Neural progenitor cell (in vitro differentiated cells): Measurements from ENCODE around the gene OR2A14. TPM values are rescaled to one million over a fixed set of nuclear protein-coding genes. Genes with fewer than 3 reads are reported as not detected.

Experiments
- DNase-seq: peaks from one replicate; pipeline ENCODE4 v3.0.0-alpha.2; 2016; ENCODE audit warnings: low spot score
- H2AFZ ChIP-seq: fragments of 200-600 bp; sonication (generic); replicated peaks from 2 replicates; pipeline ENCODE4 v1.6.1; 2016; ENCODE audit warnings: antibody characterized with exemption
- H3F3A ChIP-seq: fragments of 200-600 bp; sonication (generic); 2 replicates; pipeline ENCODE4 v1.6.1; 2016; ENCODE audit warnings: antibody characterized with exemption, low read depth
- H3K27ac ChIP-seq: fragments of 200-600 bp; sonication (generic); 2 replicates; pipeline ENCODE4 v1.5.1; 2016; ENCODE audit warnings: mild to moderate bottlenecking
- H3K27me3 ChIP-seq: fragments of 200-600 bp; sonication (generic); 2 replicates; pipeline ENCODE4 v1.6.1; 2016; ENCODE audit warnings: mild to moderate bottlenecking, moderate library complexity
- H3K36me3 ChIP-seq: fragments of 200-600 bp; sonication (generic); 2 replicates; pipeline ENCODE4 v1.5.1; 2016
- H3K4me1 ChIP-seq: fragments of 200-600 bp; sonication (generic); 2 replicates; pipeline ENCODE4 v1.6.1; 2016; ENCODE audit warnings: mixed run types
- H3K4me2 ChIP-seq: fragments of 200-600 bp; sonication (generic); 2 replicates; pipeline ENCODE4 v1.6.1; 2016
- H3K4me3 ChIP-seq: fragments of 200-600 bp; sonication (generic); 2 replicates; pipeline ENCODE4 v1.5.1; 2016
- H3K79me2 ChIP-seq: fragments of 200-600 bp; sonication (generic); 2 replicates; pipeline ENCODE4 v1.6.1; 2016; ENCODE audit warnings: low read depth
- H3K9ac ChIP-seq: fragments of 200-600 bp; sonication (generic); 2 replicates; pipeline ENCODE4 v1.6.1; 2016
- H3K9me3 ChIP-seq: fragments of 200-600 bp; sonication (generic); 2 replicates; pipeline ENCODE4 v1.5.1; 2016; ENCODE audit warnings: low read depth
- H4K20me1 ChIP-seq: fragments of 200-600 bp; sonication (generic); 2 replicates; pipeline ENCODE4 v1.6.1; 2016; ENCODE audit warnings: low read depth
- H3K27ac Mint-ChIP-seq: 3 replicates; pipeline ENCODE4 v1.8.0; 2021; ENCODE audit warnings: mixed read lengths
- H3K27me3 Mint-ChIP-seq: 2 replicates; pipeline ENCODE4 v1.8.0; 2022; ENCODE audit warnings: low read depth, mild to moderate bottlenecking, inconsistent platforms, moderate library complexity, mixed read lengths; ENCODE audit not compliant: insufficient read depth
- H3K36me3 Mint-ChIP-seq: 3 replicates; pipeline ENCODE4 v1.8.0; 2021; ENCODE audit warnings: mixed read lengths
- H3K4me1 Mint-ChIP-seq: 3 replicates; pipeline ENCODE4 v1.8.0; 2021; ENCODE audit warnings: mixed read lengths
- H3K4me3 Mint-ChIP-seq: 3 replicates; pipeline ENCODE4 v1.8.0; 2021; ENCODE audit warnings: mild to moderate bottlenecking, moderate library complexity, mixed read lengths
- H3K9me3 Mint-ChIP-seq: 3 replicates; pipeline ENCODE4 v1.8.0; 2020; ENCODE audit warnings: mixed read lengths
- EZH2 ChIP-seq: fragments of 200-600 bp; sonication (generic); IDR thresholded peaks from 2 replicates; pipeline ENCODE4 v1.6.1; 2017; ENCODE audit warnings: antibody characterized with exemption, mild to moderate bottlenecking, moderate library complexity
- EZH2phosphoT487 ChIP-seq: fragments of 200-600 bp; sonication (generic); IDR thresholded peaks from 2 replicates; pipeline ENCODE4 v1.6.1; 2017; ENCODE audit warnings: antibody characterized with exemption
- total RNA-seq: library from RNA; depleted of rRNA; stranded (reverse); fragments of >200 nt; gene quantifications from 2 replicates; pipeline ENCODE4 v1.2.3, GENCODE V29; 2015; ENCODE audit warnings: low replicate concordance
- TF ChIP-seq, protein P1 (sequence below): fragments of 200-600 bp; sonication (generic); IDR thresholded peaks from 2 replicates; pipeline ENCODE4 v1.5.1; 2017; ENCODE audit warnings: antibody characterized with exemption, mild to moderate bottlenecking

The OR2A14 gene
- total RNA-seq, 1 donor from 2014 or later = not detected

DNA sequence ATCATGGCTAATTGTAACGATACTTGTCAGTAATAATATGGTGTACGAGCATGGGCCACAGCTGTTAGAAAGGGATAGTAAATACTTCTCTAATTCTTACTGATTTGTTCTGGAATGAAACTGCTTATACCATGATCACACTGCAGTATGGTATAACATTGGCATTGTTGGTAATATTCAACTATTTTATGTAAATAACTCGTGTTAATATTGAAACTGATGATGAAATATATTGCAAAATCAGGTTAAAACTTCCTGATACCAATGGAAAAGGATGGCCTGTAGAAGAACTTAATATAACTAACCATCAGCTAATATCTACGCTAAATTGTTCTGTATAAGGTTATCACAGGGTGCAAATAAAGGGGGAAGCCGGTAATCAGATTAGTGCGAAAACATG lies 10.3 kb downstream of the OR2A14 start:
- TF ChIP-seq EZH2phosphoT487 = no peak
- TF ChIP-seq, protein P1, sequence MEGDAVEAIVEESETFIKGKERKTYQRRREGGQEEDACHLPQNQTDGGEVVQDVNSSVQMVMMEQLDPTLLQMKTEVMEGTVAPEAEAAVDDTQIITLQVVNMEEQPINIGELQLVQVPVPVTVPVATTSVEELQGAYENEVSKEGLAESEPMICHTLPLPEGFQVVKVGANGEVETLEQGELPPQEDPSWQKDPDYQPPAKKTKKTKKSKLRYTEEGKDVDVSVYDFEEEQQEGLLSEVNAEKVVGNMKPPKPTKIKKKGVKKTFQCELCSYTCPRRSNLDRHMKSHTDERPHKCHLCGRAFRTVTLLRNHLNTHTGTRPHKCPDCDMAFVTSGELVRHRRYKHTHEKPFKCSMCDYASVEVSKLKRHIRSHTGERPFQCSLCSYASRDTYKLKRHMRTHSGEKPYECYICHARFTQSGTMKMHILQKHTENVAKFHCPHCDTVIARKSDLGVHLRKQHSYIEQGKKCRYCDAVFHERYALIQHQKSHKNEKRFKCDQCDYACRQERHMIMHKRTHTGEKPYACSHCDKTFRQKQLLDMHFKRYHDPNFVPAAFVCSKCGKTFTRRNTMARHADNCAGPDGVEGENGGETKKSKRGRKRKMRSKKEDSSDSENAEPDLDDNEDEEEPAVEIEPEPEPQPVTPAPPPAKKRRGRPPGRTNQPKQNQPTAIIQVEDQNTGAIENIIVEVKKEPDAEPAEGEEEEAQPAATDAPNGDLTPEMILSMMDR = no peak
- TF ChIP-seq EZH2 = no peak
- no peak for DNase-seq
- H3K27me3 Mint-ChIP-seq = peaks cover 3% of the 10 kb centered on the region
- H3K9me3 ChIP-seq = no peaks in the 10 kb centered on the region
- no peak overlapping the region for H3K27ac ChIP-seq
- H3K36me3 Mint-ChIP-seq = no peaks in the 10 kb centered on the region
- H2AFZ ChIP-seq = no peak overlapping the region
- H3K4me1 ChIP-seq = no peaks in the 10 kb centered on the region
- H3F3A ChIP-seq = no peaks in the 10 kb centered on the region
- no peaks in the 10 kb centered on the region for H3K36me3 ChIP-seq
- H3K9ac ChIP-seq = no peak overlapping the region
- H4K20me1 ChIP-seq = no peaks in the 10 kb centered on the region
- no peak overlapping the region for H3K27ac Mint-ChIP-seq
- no peaks in the 10 kb centered on the region for H3K79me2 ChIP-seq
- H3K4me3 Mint-ChIP-seq = no peak overlapping the region
- H3K4me3 ChIP-seq = no peak overlapping the region
- no peaks in the 10 kb centered on the region for H3K27me3 ChIP-seq
- no peaks in the 10 kb centered on the region for H3K9me3 Mint-ChIP-seq
- peaks cover 3% of the 10 kb centered on the region for H3K4me1 Mint-ChIP-seq
- no peak overlapping the region for H3K4me2 ChIP-seq

DNA sequence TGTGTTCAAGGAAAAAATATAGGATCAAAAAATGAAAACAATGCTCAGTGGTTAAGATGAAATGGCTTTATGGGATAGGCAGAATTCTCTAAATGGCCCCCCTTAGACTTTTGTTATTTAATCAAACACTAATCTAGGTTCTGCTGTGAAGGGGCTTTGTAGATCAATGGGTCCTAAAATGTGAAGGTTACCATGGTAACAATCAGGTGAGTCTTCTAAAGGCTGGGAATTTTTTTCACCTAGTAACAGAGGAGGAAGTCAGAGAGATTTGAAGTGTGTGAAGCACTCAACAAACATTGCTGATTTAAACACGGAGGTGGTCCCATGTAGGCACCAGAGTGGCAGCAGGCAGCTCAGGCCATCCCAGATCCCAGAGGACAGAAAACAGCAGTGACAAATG lies 11.1 kb downstream of the OR2A14 start:
- H3K4me2 ChIP-seq = no peak overlapping the region
- DNase-seq = no peak
- H3K4me1 ChIP-seq = no peaks in the 10 kb centered on the region
- no peaks in the 10 kb centered on the region for H3K9me3 ChIP-seq
- no peak overlapping the region for H2AFZ ChIP-seq
- Mint-ChIP-seq H3K4me1 (peaks cover 3% of the 10 kb centered on the region), H3K27me3 (peaks cover 3% of the 10 kb centered on the region), H3K4me3 (no peak overlapping the region), H3K36me3 (no peaks in the 10 kb centered on the region), H3K27ac (no peak overlapping the region), H3K9me3 (no peaks in the 10 kb centered on the region)
- H3K79me2 ChIP-seq = no peaks in the 10 kb centered on the region
- no peaks in the 10 kb centered on the region for H3K36me3 ChIP-seq
- no peak overlapping the region for H3K9ac ChIP-seq
- no peaks in the 10 kb centered on the region for H3K27me3 ChIP-seq
- H3K4me3 ChIP-seq = no peak overlapping the region
- no peak for TF ChIP-seq EZH2phosphoT487
- TF ChIP-seq, protein P1 = no peak
- no peak for TF ChIP-seq EZH2
- H4K20me1 ChIP-seq = no peaks in the 10 kb centered on the region
- H3K27ac ChIP-seq = no peak overlapping the region
- no peaks in the 10 kb centered on the region for H3F3A ChIP-seq

DNA sequence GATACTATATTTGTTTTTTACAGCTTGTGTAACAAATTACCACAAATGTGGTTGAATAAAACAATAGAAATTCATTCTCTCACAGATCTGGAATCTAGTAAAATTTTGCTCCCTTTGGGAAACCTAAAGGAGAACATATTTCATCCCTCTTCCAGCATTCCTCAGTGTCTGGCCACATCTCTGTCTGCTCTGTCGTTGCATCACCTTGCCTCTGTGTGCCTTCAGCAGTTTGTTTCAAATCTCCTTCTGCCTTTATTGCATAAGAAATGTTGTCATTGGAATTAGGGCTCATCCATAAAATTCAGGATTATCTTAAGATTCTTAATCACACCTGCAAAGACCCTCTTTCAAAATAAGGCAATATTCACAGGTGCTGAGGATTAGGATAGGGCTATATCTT lies 14.5 kb downstream of the OR2A14 start:
- Histone ChIP-seq H3K36me3 (no peaks in the 10 kb centered on the region), H4K20me1 (no peaks in the 10 kb centered on the region), H3K27ac (no peak overlapping the region), H3K4me2 (no peak overlapping the region), H3K4me1 (no peaks in the 10 kb centered on the region), H3K27me3 (no peaks in the 10 kb centered on the region), H3K4me3 (no peak overlapping the region), H3K9ac (no peak overlapping the region), H2AFZ (no peak overlapping the region), H3K9me3 (no peaks in the 10 kb centered on the region), H3F3A (no peaks in the 10 kb centered on the region), H3K79me2 (no peaks in the 10 kb centered on the region)
- DNase-seq = no peak
- Mint-ChIP-seq H3K27ac (no peak overlapping the region), H3K36me3 (no peaks in the 10 kb centered on the region), H3K27me3 (peaks cover 2% of the 10 kb centered on the region), H3K4me3 (no peak overlapping the region), H3K4me1 (peaks cover 3% of the 10 kb centered on the region), H3K9me3 (no peaks in the 10 kb centered on the region)
- TF ChIP-seq EZH2 (no peak), EZH2phosphoT487 (no peak)
- TF ChIP-seq, protein P1 = no peak

DNA sequence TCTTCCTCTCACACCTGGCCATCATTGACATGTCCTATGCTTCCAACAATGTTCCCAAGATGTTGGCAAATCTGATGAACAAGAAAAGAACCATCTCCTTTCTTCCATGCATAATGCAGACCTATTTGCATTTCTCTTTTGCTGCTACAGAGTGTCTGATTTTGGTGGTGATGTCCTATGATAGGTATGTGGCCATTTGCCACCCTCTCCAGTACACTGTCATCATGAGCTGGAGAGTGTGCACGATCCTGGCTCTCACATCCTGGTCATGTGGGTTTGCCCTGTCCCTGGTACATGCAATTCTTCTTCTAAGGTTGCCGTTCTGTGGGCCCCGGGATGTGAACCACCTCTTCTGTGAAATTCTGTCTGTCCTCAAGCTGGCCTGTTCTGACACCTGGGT lies 19.2 kb downstream of the OR2A14 start:
- H3K4me2 ChIP-seq = no peak overlapping the region
- H2AFZ ChIP-seq = no peak overlapping the region
- no peaks in the 10 kb centered on the region for H3K4me1 ChIP-seq
- no peak overlapping the region for H3K27ac ChIP-seq
- H3K9ac ChIP-seq = no peak overlapping the region
- DNase-seq = no peak
- Mint-ChIP-seq H3K4me1 (no peaks in the 10 kb centered on the region), H3K36me3 (no peaks in the 10 kb centered on the region), H3K4me3 (no peak overlapping the region), H3K9me3 (no peaks in the 10 kb centered on the region), H3K27me3 (no peaks in the 10 kb centered on the region), H3K27ac (no peak overlapping the region)
- no peaks in the 10 kb centered on the region for H3K36me3 ChIP-seq
- no peak overlapping the region for H3K4me3 ChIP-seq
- no peaks in the 10 kb centered on the region for H3K79me2 ChIP-seq
- no peaks in the 10 kb centered on the region for H3K9me3 ChIP-seq
- no peaks in the 10 kb centered on the region for H3K27me3 ChIP-seq
- no peaks in the 10 kb centered on the region for H4K20me1 ChIP-seq
- no peaks in the 10 kb centered on the region for H3F3A ChIP-seq
- TF ChIP-seq, protein P1 = no peak
- TF ChIP-seq EZH2 = no peak
- TF ChIP-seq EZH2phosphoT487 = no peak
